ENCODE measurements around the gene SPON2. TPM values are rescaled to one million over a fixed set of nuclear protein-coding genes. Genes with fewer than 3 reads are reported as not detected.

SPON2 gene
- total RNA-seq, 1 donor from 2014 or later, result 22.6 TPM

DNA sequence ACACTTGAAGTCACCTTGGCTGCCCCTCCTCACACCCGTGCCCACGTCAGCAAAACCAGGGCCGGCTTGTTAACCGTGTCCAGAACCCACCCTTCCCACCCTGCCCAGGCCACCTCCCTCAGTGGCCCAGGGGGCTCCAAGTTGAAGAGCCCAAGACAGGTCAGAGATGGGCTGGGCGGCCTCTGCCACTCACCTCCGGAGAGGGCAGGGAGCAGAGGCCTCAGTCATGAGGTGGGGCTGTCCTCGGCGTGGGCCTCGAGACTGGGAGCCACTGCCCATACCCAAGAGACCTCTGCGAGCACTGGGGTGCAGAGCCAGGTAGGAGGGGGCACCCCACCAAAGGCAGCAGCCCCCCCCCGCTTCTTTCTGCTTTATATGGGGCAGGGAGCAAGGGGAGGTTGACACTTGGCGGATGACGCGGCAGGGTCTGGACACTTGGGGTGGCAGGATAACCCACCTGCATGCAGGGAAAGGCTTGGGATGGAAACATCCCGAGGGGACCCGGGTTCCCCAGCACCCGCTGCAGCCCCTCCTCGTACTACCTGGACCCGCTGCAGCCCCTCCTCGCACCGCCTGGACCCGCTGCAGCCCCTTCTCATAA is 38.0 kb upstream of the SPON2 start:
- intact Hi-C loops (cut with DNase I), result no loop called here
- no peak for ATAC-seq
- DNase-seq (ENCODE audit: missing footprints), result peak; percentile 65

DNA sequence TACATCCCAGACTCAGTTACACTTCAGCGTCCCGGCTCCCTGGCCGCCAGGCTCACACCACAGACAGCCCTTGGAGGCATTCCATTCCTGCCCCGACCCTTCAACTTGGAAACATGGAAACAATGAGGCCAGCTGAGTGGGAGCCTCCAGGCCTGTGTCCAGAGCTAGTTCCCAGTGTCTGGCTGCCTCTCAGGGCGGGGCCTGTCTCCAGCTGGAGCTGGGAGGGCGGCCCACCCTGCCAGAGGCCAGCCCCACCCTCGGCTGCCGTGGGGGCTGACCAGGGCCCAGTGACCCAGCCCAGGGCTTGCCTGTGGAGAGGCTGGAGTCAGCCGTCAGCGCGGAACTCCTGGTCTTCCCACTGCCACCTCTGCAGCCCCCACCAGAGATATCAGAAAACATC is 37.4 kb upstream of the SPON2 start:
- ATAC-seq (peak; percentile 90), DNase-seq (ENCODE audit: missing footprints) (peak; percentile 92)
- intact Hi-C loops (cut with DNase I), result loop anchor here (5.0 kb wide), 2 partner anchors 37 to 38 kb away; partner anchors contain the start of genes CTBP1 and SPON2

DNA sequence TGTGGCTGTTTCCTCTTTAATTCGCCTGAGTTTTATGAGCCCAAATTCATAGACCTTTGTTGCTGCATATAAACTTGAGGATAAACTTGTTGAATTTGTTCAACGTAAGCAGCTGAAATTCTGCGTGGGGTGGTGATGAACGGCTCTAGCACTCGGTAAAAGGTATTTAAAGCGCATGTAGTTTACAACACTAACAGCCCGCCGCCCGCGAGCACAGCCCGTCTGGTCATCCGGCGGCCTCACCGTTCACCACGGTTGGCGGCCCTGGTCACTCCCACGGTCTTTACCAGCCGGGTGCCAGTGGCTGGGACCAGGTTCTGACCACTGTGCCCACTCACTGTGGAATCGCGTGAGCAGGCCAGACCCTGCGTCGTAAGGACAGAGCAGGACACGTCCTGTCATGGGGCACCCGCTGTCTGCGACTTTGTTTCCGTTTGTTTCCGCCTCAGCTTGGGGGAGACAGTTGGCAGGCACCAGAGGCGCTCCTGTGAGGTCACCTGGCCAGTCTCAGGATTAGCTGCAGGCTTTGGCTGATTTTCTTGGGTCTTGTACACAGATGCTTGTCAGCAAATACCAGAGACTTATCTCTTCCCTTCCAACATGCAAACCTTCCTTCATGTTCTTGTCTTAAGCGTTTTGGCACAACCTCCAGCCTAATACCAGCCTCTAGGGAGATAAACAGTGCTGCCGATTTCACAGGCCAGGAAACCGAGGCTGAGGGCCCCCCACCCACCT is 36.8 kb upstream of the SPON2 start:
- intact Hi-C loops (cut with DNase I), result loop anchor here (5.0 kb wide), 2 partner anchors 37 to 38 kb away; partner anchors contain the start of genes CTBP1 and SPON2
- DNase-seq (ENCODE audit: missing footprints) (peak; percentile 66), ATAC-seq (peak; percentile 5)

DNA sequence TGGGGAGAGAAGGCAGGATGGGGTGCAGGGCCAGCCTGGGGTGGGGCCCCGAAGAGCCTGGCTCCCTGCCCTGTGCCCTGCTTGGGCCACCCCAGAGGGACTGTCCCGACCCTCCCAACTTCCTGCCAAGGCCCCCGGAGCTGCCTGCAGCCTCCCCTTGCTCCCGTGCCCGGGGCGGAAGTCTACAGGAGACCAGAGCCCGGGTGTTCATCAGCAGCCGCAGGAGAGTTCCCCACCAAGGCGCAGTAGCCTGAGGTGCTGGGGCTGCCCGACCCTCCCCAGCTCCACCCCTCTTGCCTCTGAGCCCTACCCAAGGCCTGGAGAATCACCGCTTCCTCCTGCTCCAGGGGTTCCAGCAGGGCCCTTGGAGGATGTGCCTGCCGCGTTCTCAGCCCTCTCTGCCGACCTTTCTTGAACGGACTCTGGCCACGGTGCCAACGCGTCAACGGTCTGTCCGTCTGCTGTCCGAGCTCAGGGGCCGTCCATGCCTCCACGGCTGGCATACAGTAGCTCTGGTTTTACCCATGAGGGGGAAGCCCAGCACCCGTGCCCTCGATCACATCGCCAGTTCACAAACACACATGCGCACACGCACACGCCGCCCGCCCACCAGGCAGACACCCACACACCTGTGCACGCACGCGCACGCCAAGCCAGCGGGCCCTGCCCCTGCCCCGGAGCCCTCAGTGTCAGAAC is 36.0 kb upstream of the SPON2 start:
- DNase-seq (ENCODE audit: missing footprints) (peak; percentile 76), ATAC-seq (no peak)
- intact Hi-C loops (cut with DNase I), result loop anchor here (5.0 kb wide), 2 partner anchors 36 to 39 kb away; partner anchors contain the start of genes CTBP1 and SPON2

DNA sequence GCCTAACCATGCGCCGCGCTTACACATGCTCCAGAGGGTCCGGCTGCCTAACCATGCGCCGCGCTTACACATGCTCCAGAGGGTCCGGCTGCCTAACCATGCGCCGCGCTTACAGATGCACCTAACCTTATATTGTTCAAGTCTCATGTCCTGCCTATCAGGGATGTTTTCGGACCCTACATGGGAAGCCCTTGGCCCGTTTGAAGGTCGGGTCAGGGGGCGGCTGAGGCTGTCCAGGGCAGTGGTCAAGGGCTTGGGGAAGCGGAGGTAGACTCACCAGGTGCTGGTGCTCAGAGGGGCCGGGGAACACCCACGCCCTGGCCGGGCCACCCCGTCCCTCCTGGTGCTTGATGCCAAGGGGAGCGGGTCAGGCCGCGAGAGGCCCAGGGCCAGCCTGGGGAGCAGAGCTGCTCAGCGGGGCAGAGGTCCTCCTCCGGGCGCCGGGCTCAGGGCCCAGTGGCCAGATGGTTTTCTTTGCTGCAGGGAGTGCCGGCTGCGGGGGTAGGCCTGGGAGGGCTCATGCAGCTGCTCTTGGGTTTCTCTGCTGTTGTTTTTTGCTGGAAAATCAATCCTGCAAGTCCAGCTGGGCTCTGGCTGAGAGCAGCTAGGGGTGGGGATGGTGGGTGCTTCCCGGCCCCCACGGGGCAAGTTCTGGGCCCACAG is 35.4 kb upstream of the SPON2 start:
- DNase-seq (ENCODE audit: missing footprints) (peak; percentile 84), ATAC-seq (peak; percentile 66)
- intact Hi-C loops (cut with DNase I), result loop anchor here (5.0 kb wide), 2 partner anchors 35 to 40 kb away; partner anchors contain the start of genes CTBP1 and SPON2

DNA sequence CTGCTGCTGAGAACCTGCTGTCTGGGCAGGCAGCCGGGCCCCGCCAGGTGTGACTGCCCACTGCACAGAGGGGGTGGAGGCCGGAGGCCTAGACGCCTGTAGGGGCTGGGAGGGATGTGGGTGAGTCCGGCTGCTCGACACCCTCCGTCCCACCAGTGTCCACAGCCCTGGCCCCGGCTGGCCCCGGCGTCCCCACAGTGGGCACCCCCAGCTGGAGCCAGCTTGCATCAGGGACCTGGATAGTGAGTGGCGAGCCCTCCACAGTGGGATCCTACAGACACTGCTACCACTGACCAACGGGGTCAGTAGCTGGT is 34.7 kb upstream of the SPON2 start:
- DNase-seq (ENCODE audit: missing footprints) (peak; percentile 64), ATAC-seq (no peak)
- intact Hi-C loops (cut with DNase I), result loop anchor here (5.0 kb wide), 2 partner anchors 35 to 40 kb away; partner anchors contain the start of genes CTBP1 and SPON2

DNA sequence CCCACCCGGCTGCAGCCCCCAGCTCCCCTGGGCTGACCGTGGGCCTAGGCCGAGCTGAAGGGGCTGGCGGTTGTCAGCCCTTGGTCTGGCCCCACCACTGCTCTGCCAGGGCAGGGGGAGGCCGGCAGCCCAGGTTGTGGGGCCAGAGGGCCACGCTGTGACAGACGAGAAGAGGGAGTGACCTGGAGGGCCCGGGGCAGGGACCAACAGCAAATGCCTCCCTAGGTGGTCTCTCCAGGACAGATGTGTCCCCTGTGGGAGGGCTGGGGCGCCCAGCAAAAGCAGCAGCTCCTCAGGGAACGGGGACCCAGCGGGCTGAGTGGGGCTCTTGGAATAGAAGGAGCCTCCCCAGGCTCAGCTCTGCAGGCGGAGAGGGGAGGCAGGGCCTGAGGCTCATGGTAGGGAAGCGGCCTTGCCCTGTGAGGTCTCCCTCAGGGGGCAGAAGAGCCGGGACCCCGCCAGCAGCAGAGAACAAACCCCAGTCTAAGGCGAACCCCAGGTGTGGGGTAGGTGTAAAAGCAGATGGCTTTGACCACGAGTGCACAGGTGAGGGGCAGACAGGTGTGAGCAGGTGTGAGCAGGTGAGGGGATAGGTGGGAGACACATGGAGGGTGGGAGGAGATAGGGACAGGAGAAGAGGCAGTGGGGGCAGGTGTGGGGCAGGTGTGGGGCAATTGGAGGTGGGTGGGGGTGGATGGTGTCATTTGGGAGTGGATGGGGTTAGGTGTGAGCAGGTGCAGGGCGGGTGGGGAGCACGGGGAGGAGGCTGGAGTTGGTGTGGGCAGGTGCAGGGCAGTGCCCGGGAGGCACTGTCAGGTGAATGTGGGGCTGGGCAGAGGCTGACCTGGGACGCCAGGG is 34.1 kb upstream of the SPON2 start:
- ATAC-seq (no peak), DNase-seq (ENCODE audit: missing footprints) (peak; percentile 33)
- intact Hi-C loops (cut with DNase I), result loop anchor here (5.0 kb wide), 2 partner anchors 34 to 41 kb away; partner anchors contain the start of genes CTBP1 and SPON2

DNA sequence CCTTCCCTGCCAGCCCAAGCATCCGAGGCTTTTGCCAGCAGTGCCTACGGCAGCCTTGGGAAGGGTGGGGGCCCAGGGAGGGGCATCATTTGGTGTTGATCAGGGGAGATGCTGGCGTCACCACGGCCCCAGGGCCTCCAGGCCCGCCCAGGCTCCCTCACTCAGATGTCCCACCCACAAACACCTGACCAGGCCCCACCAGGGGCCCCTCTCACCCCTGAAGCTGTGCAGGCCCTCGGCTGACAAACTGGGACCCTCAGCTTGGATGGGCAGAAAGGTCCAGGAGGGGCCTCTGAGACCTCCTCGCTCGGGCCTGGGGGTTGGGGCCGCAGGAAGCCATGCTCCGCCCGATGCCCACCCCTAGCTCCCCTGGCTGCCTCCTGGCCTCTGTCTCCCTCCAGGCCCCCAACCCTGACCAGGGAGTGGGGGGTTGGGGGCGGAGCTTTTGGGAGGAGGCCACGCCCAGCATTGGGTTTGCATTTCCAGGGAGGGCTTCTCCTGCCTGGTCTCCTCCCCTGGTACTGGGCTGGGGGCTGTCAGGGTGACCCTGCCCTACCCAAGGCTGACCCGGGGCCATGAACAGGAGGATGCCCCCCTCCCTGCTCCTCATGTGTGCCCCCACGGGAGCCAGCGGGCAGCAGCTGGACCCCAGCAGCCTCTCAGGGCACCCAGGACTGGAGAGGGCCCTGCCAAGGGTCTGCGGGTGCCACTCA is 33.4 kb upstream of the SPON2 start:
- intact Hi-C loops (cut with DNase I), result loop anchor here (5.0 kb wide), 2 partner anchors 33 to 42 kb away; partner anchors contain the start of genes CTBP1 and SPON2
- DNase-seq (ENCODE audit: missing footprints) (peak; percentile 63), ATAC-seq (no peak)

DNA sequence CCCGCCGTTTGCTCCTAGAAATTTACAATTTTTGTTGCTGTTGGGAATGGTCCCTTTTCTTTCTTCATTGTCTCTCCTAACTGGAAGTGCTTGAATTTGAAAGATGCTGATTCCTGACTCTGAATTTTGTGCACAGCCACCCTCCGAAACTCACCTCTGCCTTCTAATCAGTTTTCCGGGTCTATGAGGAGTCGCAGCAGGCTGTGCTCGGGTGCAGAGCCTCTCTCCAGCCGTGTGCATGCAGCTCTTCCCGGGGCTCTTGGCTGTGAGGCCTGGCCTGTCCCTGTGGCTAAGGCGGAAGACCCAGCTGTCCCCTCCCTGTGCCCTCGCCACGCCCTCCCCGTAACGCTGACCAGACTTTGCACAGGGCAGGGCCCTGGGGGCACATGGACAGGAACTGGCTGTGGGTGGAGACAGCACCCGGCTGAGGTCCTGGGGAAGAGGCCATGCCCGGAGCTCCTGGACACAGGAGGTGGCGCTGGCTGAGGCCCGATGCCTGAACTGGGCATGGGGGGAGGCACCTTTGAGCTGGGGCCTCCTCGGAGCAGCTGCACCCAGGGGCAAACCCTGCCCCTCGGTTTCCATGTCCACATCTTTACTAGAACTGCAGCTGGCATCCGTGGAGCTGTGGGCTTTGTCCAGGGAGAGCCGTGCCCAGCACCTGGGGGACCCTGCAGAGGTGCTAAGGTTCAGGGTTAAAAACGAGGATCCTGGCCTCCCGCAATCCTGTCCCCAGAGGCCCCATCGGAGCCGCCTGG is 32.6 kb upstream of the SPON2 start:
- intact Hi-C loops (cut with DNase I), result loop anchor here (5.0 kb wide), 2 partner anchors 33 to 42 kb away; partner anchors contain the start of genes CTBP1 and SPON2
- ATAC-seq, result no peak
- DNase-seq (ENCODE audit: missing footprints), result peak; percentile 71

DNA sequence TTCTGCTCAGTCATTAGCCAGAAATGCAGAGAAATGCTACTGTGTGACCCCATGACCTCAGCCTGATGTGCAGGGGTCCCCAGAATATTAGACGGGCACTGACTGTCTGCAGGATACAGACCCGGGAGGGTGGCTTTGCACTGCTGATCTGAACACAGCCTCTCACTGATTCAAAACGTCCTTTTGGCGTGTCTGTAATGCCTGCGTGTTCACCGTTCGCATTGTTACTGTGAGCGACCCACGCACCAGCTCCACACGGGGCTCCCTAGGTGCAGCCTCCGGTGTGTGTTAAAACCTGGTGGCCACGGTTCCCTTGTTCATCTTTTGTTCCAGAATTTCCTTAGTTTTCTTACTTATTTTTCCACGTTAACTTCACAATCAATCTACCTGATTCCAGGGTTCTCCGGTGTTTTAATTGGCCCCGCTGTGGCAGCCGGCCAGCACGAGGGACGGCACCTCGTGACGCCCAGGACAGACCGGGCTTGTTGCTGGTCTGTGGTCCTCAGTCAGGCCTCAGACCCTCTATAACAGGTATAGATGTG is 32.0 kb upstream of the SPON2 start:
- no peak for ATAC-seq
- intact Hi-C loops (cut with DNase I), result no loop called here
- peak; percentile 34 for DNase-seq (ENCODE audit: missing footprints)

DNA sequence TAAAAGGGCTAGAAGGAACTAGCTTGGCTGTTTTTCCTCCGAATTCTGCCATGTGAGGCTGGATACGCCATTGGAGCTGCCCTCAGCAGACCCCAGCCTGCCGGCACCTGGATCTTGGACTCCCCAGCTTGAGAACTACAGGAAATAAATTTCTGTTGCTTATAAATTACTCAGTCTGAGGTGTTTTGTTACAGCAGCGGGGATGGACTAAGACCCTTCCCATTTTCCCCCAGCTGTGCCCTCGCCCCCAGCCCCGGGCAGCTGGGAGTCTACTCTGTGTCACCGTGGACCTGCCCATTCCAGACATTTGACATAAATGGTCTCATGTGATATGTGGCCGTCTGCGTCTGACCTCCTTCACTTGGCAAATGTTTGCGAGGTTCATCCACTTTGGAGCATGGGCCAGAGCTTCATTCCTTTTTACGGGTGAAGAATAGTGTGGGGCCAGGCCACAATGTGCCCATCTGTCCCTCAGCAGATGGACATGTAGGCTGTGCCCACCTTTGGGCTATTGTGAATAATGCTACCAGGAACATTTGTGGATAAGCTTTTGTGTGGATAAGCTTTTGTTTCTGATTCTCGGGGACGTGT is 30.7 kb upstream of the SPON2 start:
- ATAC-seq (no peak), DNase-seq (ENCODE audit: missing footprints) (peak; percentile 30)

DNA sequence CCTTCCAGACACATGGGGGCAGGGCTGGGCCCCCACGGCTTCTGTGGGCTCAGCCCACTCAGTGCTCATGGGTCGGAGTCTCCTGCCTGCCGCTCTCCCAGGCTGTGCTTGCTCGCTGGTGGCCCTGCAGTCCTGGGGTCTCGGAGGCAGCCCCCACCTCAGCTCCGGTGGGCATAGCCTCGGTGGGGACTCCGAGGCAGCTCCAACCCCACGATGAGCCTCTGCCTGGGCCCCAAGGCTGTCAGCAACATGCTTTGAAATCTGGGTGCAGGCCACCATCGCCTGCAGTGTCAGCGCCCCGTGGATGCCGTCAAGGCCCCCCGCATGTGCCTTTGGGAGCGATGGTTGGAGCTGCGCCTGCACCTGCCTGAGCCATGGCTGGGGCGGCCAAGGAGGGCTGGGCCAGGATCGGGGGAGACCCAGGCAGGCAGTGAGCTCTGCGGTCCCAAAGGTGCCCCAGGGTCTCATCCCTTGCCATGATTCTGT is 30.2 kb upstream of the SPON2 start:
- ATAC-seq (no peak), DNase-seq (ENCODE audit: missing footprints) (peak; percentile 65)
- intact Hi-C loops (cut with DNase I), result no loop called here

More for the DNA sequence above, 30.7 kb upstream of the SPON2 start:
- intact Hi-C loops (cut with DNase I), result no loop called here

DNA sequence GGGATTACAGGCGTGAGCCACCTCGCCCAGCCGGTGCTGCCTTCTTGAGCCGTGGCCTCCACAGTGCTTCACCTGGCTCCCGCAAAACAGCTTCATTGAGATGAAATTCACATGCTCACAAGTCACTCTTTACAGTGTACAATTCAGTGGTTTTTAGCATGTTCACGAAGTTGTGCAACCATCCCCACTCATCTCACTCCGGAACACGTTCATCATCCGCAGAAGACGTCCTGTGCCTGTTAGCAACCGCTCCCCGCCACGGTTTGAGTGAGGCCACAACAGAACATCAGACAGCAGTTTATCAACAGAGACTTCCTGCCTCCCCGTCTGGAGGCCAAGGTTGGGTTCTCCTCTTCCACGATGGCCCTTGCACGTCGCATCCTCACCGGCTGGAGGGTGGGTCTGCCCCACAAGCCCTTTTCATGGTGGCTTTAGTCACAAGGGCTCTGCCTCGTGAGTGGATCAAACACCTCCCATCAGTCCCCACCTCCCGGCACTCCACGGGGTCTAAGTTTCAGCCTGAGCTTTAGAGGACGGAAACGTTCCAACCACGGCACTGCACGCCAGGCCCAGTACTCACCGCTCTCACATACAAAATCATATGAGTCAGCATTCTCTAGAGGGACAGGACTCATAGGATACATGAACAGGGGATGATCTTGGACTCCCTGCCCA is 29.6 kb upstream of the SPON2 start:
- ATAC-seq, result peak; percentile 70
- peak; percentile 84 for DNase-seq (ENCODE audit: missing footprints)
- intact Hi-C loops (cut with DNase I), result no loop called here

DNA sequence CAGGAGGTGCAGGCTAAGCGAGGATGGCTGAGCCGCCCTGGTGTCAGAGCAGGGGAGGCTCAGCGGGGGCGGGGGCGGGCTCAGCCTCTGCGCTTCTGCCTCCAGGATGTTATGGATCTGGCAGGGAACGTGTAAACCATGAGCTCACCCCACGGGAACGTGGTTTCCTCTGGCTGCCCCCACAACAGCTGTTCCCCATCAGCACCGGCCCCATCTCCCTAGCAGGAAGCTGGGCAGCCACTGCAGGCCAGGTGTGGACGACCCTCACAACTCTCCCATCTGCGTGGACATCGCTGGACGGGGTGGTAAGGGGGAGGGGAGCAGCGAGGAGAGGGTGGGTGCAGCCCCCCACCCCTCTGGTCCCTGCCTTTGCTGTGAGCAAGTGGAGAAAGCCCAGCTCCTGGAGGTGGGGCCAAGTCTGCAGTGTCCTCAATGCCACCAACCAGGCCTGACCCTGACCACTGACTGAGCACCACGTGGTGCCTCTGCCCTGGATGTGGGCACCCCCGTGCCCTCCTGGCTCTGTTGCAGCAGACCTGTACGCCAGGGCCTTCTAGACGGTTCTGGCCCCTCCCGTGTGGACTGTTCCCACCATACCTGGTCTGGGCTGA is 28.1 kb upstream of the SPON2 start:
- intact Hi-C loops (cut with DNase I), result no loop called here
- DNase-seq (ENCODE audit: missing footprints), result peak; percentile 76
- ATAC-seq, result peak; percentile 65
